ENCODE results near the gene C19orf67. TPM values are rescaled to one million over a fixed set of nuclear protein-coding genes. Genes with fewer than 3 reads are reported as not detected.
A peak's percentile ranks its signal among the peaks of the same experiment; 100 is the strongest.
"Not testable (repeated sequence)": the region's sequence is repeated elsewhere in the genome, so short reads cannot be mapped to it uniquely, and the experiment has no call there.

C19orf67 gene
- total RNA-seq, 1 experiment from 2014 or later, result 0.39 TPM

- not testable (repeated sequence) for H3K9ac ChIP-seq (ENCODE audit: extremely low read depth, insufficient read length, low read length); H2BK120ac ChIP-seq (ENCODE audit: low read depth, low read length, poor library complexity, severe bottlenecking); H3T11ph ChIP-seq (ENCODE audit: low read length); H4K5ac ChIP-seq (ENCODE audit: insufficient read length, low read depth, low read length); H2BK15ac ChIP-seq (ENCODE audit: low read depth, low read length); H3K4ac ChIP-seq (ENCODE audit: low read depth, low read length); H3K27ac Mint-ChIP-seq; H2AK5ac ChIP-seq (ENCODE audit: insufficient read length, low read length); H3K4me2 ChIP-seq (ENCODE audit: insufficient read depth, insufficient read length, low read length); H3K9me3 ChIP-seq (ENCODE audit: control insufficient read depth, low read depth, low read length); H4K8ac ChIP-seq (replicated peaks; ENCODE audit: insufficient read length, low read depth, low read length); H3K9me3 Mint-ChIP-seq; H3K56ac ChIP-seq (ENCODE audit: insufficient read length, low read depth, low read length); H2AFZ ChIP-seq (ENCODE audit: low read length); H3K79me2 ChIP-seq (ENCODE audit: insufficient read depth, low read length); H3K14ac ChIP-seq (ENCODE audit: insufficient read depth, low read length); DNase-seq; H3K23ac ChIP-seq (ENCODE audit: insufficient read length, low read depth, low read length); H3K36me3 Mint-ChIP-seq (ENCODE audit: insufficient read depth in 1 of 3, low read depth in 3 of 3); H3K27ac ChIP-seq (ENCODE audit: insufficient read length, low read depth, low read length); H4K20me1 ChIP-seq (ENCODE audit: control insufficient read depth, insufficient read depth, insufficient read length); H3K27me3 ChIP-seq (ENCODE audit: insufficient read depth, low read length); H3K18ac ChIP-seq (ENCODE audit: insufficient read length, low read depth, low read length); H2BK5ac ChIP-seq (ENCODE audit: insufficient read length, low read length); H4K91ac ChIP-seq (ENCODE audit: insufficient read length, low read depth, low read length); H2BK12ac ChIP-seq (ENCODE audit: insufficient read length, low read depth, low read length); H3K4me1 ChIP-seq (ENCODE audit: insufficient read depth, low read length); H2BK20ac ChIP-seq (ENCODE audit: low read depth, low read length, poor library complexity, severe bottlenecking); H3K79me1 ChIP-seq (ENCODE audit: insufficient read depth, low read depth, low read length, poor library complexity, severe bottlenecking); H3K4me1 Mint-ChIP-seq; H3K4me3 Mint-ChIP-seq
- peaks cover 13% of the 10 kb centered on the region for H3K23me2 ChIP-seq (ENCODE audit: insufficient read length, low read depth, low read length, poor library complexity, severe bottlenecking)
- TF ChIP-seq CTCF (conservative IDR thresholded peaks at IDR 0.05), result peak; percentile 43; the same call in 2 of the 3 replicates
- H3K27me3 Mint-ChIP-seq (ENCODE audit: low read depth), result peaks cover 14% of the 10 kb centered on the region
- WGBS (ENCODE audit: extremely low coverage, insufficient read length, low lambda C conversion rate), result no CpG with 5 or more reads among the region's 12 CpGs
Measured at GRCh38 chr19:14035159-14035558, 50.4 kb downstream of the C19orf67 start.

Data from H9 (cell line).